PC-9 (cell line): Measurements from ENCODE around the gene PTPN20.
"Not testable (repeated sequence)": the region's sequence is repeated elsewhere in the genome, so short reads cannot be mapped to it uniquely, and the experiment has no call there.

Source experiments
- CTCF ChIP-seq: fragments of 200-600 bp; sonication (generic); conservative IDR thresholded peaks from 2 replicates; pipeline ENCODE4 v1.6.1; 2017; ENCODE audit warnings: mixed run types, antibody characterized with exemption, mild to moderate bottlenecking, moderate library complexity
- EZH2 ChIP-seq: fragments of 200-600 bp; sonication (generic); IDR thresholded peaks from 2 replicates; pipeline ENCODE4 v1.8.0; 2017; ENCODE audit warnings: antibody characterized with exemption, low read depth

- peak; percentile 56 for TF ChIP-seq CTCF
- TF ChIP-seq EZH2 = not testable (repeated sequence)
Measured at GRCh38 chr10:46925853-46926252, 14.6 kb downstream of the PTPN20 start.
